GM19463 (cell line): ENCODE measurements around the gene DEAF1.
A peak's percentile ranks its signal among the peaks of the same experiment; 100 is the strongest.
"Not testable (repeated sequence)": the region's sequence is repeated elsewhere in the genome, so short reads cannot be mapped to it uniquely, and the experiment has no call there.

ENCODE experiments used
- ATAC-seq: cut with Tn5 transposase; IDR thresholded peaks from one replicate; pipeline ENCODE4 v1.9.1; 2021; ENCODE audit warnings: mild to moderate bottlenecking, moderate library complexity; ENCODE audit not compliant: unreplicated experiment

The DEAF1 gene

DNA sequence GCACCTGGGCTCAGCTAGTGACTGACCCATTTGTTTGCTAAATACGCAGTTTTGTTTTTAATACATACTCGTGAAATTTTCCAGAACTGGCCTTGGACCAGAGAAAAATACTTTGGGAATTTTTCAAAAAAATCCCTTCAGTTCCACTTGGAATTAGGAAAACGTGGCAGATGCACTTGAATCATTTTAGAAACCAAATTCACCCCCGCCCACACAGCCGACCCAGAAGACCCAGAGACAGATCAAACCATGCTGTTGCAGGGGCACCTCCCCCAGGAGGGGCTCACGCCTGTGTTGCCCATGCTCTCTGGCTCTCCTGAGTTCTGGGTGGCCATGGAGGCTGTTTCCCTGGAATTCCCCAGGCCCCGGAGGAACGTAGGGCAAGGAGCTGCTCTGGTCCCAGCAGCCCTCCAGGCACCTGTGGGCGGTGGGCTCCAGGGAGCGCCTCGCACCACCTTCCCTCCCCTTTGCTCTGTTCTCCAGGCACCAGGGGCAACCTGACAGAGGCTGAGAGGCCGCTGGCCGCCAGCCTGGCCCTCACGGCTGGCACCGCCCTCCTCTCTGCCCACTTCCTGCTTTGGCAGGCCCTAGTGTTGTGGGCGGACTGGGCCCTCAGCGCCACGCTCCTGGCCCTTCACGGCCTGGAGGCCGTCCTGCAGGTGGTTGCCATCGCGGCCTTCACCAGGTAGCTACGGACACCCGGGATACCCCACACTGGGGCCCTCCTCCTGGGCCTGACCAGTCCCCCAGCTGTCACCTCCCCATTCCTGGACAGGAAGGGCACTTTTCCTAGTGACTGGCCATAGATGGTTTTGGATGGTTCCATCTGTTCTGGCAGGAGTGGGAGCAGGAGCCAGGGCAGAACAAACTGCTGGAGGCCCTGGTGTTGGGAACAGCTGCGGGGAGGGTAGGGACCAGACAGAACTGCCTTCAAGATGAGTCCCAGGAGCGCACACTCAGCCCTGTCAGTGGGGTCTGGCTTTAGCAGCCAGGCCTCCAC, 7.7 kb upstream of the DEAF1 start:
- ATAC-seq = no peak

DNA sequence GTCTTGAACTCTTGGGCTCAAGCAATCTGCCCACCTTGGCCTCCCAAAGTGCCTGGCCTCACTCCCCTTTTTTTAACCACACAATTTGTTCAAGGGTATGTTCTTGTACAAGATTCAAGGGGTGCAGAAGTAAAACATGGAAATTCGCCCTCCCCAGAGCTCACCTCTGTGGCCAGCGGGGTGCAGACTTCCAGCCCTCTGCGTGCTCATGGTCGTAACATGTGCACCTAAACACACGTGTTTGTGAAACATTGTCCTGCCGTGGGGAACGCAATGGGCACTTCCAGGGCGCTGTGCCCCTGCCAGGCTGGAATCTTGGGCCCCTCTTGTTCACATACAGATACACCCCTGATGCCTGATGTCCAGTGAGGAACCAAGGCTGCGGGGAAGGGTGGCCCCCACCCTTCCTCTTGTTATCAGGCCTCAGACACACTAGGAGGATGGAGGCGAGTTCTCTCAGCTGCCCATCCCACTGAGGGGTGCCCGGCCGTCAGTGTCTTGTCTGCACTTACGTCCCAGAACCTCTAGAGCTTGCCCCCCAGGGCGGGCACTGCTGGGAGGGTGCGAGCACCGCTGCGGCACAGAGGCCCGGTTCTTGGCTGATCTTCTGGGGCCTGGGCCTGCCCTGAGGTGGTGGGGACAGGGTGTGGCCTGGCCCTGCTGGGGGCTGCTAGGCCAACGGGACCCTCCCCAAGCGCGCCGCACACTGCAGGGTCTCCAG, 6.9 kb upstream of the DEAF1 start:
- ATAC-seq = no peak

DNA sequence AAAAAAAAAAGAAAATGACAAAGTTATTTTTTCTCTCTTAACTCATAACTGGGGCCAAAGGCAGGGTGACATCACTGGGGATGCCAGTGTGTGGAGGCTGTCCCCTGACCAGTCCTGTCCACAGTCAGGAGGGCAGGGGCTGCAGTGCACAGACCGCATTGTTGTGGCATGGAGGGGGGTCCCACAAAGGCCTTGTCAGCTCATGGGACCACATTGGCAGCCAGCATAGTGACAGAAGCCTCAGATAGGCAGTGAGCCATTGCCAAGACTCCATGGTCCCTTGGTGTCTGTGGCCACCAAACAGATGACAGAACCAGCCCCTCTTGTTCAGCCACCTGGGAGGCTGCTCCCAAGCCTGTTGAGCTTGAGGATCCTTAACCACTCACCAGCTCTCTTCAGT, 4.7 kb upstream of the DEAF1 start:
- no peak for ATAC-seq

DNA sequence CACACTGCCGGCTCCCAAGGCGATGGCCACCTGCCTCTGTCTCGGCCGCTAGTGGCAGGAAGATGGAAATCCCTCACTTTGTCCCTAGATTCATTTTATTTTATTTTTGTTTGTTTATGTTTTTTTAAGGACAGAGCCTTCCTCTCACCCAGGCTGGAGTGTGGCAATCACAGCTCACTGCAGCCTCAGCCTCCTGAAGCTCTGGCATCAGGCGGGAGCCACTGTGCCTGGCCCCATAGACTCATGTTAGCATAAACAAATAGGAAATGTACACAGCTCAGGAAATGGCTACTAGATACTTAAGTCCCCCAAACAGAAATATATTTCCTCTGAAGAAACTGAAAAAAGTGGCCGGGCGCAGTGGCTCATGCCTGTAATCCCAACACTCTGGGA, 4.1 kb upstream of the DEAF1 start:
- no peak for ATAC-seq

DNA sequence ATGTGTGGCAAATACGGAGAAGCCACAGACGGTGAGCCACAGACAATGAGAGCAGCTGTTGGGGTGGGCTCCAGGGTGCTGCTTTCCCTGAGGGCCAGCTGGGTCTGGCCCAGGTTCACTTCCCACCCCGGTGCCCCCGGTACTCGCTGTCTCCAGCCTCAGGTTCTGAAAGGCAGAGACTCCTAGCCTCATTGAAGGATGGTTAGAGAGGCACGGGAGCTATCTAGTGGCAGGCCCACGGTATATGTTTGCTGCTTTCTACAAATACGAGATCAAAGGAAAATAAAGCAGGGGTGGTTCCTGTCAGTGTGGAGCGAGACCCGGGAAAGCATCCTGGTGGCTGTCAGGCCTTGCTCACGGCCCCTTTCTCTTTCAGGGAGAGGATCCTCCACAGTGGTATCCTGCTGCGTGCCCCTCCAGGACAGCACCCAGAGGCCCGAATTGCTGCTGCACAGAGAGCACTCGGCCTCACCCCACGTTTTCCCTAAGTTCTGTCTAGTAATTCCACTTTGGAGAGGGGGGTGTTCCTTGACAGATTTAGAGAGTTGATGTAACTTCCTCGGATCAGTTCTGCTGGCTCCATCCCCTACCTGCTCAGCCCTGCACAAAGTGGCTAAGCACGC, 3.6 kb upstream of the DEAF1 start:
- ATAC-seq = no peak

DNA sequence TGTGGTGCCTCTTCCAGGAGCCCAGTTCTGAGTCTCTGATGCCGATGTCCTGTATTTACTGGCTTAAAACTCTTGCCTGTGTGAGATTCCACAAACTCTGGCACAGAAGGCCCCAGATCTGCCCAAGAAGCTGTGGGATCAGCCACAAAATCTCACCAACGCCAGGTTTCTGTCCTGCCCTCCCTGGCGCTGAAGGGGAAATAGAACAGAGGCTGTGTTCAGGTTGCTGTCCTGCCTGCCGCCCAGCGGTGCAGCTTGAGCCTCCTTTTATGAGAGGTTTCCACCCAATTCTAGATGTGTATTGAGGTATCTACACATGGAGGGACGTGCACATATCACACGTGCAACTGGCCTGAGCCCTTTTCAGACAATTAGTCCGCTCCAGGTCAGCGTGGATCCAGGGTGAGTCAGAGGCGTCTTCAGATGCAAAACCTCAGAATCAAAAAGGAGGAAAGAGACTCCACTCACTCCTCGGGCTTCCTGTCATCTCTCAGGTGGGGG, 2.8 kb upstream of the DEAF1 start:
- no peak for ATAC-seq

DNA sequence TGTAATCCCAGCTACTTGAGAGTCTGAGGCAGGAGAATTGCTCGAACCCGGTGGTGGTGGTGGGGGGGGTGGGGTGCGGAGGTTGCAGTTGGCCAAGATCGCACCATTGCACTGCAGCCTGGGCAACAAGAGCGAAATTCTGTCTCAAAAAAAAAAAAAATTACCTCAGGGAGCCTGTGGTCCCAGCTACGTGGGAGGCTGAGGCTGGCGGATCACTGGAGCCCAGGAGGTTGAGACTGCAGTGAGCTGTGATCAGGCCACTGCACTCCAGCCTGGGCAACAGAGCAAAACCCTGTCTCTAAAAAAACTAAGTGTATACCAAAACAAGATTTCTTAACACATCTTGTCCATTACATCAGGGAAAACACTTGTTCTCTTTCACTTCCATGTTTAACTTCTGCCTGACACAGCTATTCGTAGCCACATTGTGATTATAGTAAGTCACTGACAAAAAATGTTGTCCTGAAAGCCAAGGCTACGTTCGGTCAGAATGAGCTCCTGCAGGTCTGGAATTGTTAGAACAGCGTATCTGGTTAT, 2.0 kb upstream of the DEAF1 start:
- ATAC-seq = no peak

DNA sequence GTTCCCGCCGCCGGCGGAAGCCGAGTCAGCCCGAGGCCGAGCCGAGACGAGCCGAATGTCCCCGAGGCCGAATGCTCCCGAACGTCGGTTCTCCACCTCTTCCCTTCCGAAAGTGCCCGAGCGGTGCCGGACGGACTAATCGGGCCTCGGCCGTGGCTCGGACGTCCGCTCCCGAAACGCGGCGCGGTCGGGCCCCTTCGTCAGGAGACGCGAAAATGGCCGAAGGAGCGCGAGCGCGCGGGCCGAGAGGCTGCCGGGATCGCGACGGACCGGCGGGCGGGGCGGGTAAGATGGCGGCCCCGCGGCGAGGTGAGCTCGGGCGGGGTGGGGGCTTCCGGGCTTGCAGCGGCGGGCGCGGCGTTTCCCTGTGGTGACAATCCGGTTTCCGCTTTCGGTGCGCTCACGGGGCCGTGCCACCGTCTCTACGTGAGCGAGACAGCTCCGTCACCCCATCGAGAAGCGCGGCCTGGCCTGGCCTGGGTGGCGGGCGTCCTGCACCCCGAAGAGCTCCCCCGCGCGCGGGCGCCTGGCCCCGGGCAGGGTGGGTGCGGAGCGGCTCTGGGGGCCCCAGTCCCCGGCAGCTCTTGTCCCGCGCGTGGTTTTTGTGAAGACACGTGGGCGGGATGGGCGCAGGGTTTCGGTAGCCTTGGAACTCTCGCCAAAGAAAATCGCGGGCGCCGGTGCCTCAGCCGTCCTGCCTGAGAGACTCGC, 671 bp upstream of the DEAF1 start, which contains the start of gene TMEM80:
TSS of gene TMEM80 (plus strand) at position 279 of the 711 bp plus-strand sequence. CDS start at position 291, 12 bp downstream.
- peak; percentile 60 for ATAC-seq

DNA sequence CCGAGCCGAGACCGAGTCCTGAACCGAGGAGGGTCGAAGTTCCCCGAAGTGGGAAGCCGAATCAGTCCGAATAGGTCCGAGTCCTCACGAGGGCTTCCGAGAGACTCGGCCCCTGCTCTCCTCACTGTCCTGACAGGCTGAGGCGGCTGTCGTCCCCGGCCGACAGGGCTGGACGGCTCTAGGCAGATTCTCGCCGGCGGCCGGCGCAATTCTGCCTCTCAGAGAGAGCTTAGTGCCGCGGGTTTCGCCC, 191 bp upstream of the DEAF1 start:
- no peak for ATAC-seq

DNA sequence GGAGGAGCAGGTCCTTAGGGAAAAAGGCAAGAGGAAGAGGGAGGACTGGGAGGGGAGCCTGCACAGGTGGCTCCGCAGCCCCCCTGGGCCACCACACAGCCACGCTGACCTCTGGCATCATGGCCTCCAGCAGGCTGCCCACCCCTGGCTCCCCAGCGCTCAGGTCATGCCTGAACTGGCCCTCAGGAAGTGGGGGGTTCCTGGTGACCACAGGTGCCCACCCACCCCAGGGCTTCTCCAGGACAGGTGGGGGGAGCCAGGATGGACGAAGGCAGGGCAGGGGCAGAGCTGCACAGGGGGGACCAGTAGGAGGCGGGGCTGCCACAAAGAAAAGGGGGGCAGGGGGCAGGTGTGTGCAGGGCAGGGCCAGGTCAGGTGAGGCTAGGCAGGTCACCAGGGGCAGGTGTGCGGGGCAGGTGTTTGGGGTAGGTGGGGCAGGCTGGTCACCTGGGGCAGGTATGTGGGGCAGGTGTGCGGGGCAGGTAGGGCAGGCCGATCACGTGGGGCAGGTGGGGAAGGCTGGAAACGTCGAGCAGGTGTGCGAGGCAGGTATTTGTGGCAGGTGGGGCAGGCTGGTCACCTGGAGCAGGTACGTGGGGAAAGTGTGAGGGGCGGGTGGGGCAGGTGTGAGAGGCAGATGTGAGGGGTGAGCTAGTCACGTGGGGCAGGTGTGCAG, 997 bp downstream of the DEAF1 start:
- no peak for ATAC-seq

DNA sequence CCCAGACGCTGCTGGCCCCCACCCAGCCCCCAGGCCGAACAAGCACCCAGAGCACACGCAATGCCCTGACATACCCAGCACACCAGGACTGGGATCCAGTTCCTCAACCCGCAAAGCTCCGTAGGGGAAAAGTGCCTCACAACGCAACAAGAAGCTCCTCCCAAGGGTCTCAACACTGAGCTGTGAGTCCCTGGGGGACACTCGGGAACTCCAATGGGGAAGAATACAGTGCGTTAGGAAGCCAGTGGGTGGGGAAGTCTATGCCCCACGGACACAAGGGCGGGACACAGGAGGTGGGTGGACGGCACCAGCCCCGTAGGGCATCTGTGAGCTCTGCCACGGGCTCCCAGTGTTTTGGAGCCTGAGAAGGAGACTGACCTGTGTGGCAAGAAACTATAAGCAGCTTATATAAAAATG, 1.6 kb downstream of the DEAF1 start:
- ATAC-seq = no peak

DNA sequence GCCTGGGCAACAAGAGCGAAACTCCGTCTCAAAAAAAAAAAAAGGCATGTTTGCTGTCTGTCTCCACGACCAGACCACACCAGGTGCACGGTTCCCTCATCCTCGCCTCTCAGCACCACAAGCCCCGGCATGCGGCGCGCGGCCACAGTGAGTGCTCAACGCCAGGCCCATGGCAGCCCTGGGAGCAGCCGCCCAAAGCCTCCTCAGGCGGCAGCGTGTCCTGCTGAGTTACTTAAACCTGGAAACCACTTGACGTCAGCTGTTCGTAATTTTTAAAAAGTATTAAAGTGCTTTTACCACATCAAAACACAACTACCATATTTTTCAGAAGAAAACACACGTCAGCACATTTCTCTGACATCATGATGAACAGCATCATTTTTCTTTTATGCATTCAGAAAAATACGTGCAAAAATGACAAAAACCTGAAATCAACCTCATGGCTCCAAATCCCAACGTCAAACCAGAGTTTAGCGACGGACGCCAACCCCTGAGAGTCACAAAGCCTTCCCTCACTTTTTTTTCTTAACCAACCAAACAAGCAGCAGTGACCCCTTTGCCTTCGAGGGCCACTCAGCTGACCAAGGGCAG, 2.1 kb downstream of the DEAF1 start:
- ATAC-seq = no peak

DNA sequence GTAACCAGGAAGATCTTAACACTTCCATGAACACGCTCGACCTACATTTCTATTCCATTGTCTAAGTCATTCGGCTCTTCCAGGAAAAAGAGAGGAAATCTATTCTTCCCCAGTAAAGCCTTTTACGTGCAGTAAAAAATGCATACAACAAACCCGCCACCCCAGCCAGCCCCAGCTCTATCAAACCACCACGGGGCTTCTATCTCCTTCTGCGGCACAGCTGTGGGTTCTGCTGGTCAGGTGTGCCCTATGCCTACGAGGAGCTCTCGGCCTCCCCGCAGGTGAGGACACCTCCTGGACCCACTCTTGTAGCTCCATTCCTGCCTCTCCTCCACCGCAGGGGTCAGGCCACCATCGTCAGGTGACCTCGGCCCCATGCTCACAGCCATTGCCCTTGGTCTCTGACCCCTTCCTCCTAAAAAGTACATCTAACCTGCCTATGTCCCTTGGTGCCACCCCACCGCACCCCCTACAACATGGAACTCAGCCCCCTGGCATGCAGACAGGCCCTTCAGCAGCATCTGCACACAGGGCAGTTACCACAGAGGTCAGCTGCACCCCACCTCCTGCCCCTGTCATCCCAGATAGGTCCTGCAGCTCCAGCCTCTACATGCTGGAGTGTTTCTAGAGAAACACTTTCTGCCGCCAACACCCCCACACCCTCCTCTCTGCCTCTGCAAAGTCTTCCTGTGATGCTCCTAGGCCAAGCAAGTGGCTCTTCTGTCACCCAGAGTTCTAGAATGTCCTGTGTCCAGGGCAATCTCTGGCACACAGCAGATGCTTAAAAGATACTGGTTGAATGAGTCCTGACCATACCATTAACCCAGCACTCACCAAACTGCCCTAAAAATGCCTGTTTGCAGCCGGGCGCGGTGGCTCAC, 3.1 kb downstream of the DEAF1 start:
- no peak for ATAC-seq

DNA sequence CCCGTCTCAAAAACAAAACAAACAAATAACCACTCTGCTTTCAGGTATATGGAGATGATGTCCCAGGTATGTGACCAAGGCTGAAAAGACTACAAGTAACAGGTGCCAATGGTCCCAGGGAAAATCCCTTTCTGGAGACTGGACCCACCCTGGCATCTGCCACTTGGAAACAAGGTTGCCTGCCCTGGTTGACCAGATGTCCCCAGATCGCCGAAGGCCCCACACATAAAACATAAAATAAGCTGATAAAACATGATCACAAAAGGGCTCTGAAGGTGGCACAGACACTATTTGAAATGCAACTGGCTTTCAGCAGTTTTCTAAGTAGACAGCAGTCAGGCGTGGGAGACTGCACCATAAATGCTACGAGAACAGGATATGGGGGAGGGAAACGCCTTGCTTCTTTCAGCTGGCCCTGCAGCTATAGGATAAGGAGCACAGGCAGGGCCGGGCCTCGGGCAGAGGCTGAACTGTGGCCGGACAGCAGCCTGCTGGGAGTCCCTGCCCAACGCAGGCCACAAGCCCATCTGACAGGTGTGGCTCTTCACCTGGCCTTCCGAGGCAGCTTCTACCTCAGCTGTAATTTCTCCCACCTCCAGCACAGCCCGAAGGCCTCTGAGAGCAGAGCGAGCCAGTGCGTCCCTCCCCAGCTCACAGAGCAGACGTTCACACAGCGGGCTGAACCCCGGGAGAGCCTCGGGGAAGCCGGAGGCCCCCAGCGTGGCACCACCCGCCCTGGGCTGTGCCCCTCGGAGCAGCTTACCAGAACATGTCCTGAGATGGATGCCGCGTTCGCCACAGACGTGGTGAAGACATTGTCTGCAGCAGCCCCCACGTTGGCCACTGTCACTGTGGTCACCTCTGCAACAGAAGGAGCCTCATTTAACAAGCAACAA, 4.0 kb downstream of the DEAF1 start:
- ATAC-seq = no peak

DNA sequence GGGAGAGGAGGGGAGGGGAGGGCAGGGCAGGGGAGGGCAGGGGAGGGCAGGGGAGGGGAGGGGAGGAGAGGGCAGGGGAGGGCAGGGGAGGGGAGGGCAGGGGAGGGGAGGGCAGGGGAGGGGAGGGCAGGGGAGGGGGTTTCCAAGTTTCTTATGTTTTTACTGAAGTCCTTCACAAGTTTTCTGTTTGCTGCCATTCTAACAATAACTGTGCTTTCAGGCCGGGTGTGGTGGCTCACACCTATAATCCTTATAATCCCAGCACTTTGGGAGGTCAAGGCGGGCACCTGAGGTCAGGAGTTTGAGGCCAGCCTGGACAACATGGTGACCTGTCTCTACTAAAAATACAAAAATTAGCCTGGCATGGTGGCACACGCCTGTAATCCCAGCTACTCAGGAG, 4.8 kb downstream of the DEAF1 start:
- not testable (repeated sequence) for ATAC-seq

DNA sequence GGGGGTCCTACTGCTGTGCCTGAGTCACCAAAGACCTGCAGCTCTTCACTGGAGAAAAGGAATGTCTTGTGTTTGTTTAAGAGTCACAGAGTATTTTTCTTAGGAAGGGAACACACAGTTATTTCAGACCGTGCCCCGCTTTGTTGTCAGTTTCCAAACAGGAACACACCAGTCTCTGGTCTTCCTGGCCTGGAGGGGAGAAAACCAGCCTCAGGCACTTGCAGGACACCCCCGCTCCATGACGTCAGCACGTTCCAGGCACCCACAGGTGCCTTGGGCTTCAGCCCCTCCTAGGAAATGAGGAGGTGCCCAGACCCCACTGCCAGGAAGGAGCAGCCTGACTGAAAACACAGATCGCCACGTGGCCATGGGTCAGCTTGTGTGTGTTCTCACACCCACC, 5.4 kb downstream of the DEAF1 start:
- ATAC-seq = no peak

DNA sequence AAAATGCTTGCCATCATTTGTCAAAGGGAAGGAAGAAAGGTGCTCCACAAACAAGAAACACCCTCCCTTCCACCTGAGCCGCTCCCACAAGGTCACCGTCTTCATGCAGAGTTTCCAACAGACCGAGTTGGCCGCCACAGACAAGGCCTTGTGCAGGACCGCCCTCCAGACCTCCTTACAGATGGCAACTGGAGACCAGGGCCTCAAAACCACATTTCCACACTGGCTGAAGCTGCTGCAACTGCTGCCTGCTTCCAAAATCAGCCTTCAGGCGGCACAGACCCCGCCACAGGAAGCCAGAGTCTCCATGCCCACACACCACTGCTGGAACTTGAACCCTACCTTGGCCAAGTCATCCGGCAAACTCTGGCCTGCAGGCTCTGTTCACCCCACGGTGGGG, 6.3 kb downstream of the DEAF1 start:
- no peak for ATAC-seq

DNA sequence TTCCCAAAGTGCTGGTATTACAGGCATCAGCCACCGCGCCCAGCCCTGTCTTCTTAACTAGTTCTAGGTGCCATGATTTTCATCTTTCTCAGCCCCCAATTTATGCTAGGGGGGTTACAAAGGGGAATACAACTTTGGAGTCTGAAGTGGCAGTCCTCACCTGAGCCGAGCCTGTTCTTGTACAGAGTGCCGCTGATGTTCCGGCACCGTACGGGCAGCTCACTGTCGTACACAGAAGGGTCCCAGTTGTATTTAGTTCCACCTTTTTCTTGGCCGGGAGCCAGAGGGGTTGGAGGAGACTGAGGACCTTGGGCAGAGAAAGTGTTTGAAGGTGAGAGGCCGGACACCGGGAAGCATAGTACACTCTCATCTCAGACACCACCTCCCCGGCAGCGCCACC, 7.3 kb downstream of the DEAF1 start:
- no peak for ATAC-seq
